Heart left ventricle (tissue), 13 donors: ENCODE measurements around the gene RARS1.

ENCODE experiments used
- POLR2A ChIP-seq, 2 donors: fragments of 450-650 bp; IDR thresholded peaks; one replicate each; pipeline ENCODE4 v1.6.1; 2017; ENCODE audit warnings: antibody characterized with exemption in 2 of 2, mild to moderate bottlenecking in 2 of 2, moderate library complexity in 2 of 2
- TF ChIP-seq, protein P1 (sequence below), 12 donors: fragments of 200-600 bp; sonication (generic) in 4 of 12; IDR thresholded peaks; one replicate each; pipeline versions ENCODE4 v1.5.0 to v1.8.0; 2018 to 2022; ENCODE audit warnings: antibody characterized with exemption in 12 of 12, mild to moderate bottlenecking in 5 of 12
- donor health status: ischemic (EF 13 %, LVEDD 7.1; RV severe dilation, severe dysfunction).
- donor health status: DM: no; HTN: yes; CAD: no.
- donor health status: DM: no; HTN: no; CAD: no.
- donor health status: ischemic (EF 25% LVEDD 6.9; RV normal size, moderate dysfunction).
- donor health status: ischemic (EF 25% LVEDD 5.7; RV mildly dilated, moderate dysfunction).
- donor health status: ischemic (EF 35%, LVEDD 5.7; RV mildly dilated, moderate dysfunction).
- donor health status: nonischemic (EF 11% LVEDD 7.7; RV severe dilation, severe dysfunction).
- donor health status: DM: yes; HTN: yes; CAD: no.
- donor health status: PGD.
- donor health status: ischemic (EF 29% LVEDD 5.4; RV normal size, mild dysfunction).
- donor health status: nonischemic (EF 23%, LVEDD 6.1; RV moderate dilation, normal function).

DNA sequence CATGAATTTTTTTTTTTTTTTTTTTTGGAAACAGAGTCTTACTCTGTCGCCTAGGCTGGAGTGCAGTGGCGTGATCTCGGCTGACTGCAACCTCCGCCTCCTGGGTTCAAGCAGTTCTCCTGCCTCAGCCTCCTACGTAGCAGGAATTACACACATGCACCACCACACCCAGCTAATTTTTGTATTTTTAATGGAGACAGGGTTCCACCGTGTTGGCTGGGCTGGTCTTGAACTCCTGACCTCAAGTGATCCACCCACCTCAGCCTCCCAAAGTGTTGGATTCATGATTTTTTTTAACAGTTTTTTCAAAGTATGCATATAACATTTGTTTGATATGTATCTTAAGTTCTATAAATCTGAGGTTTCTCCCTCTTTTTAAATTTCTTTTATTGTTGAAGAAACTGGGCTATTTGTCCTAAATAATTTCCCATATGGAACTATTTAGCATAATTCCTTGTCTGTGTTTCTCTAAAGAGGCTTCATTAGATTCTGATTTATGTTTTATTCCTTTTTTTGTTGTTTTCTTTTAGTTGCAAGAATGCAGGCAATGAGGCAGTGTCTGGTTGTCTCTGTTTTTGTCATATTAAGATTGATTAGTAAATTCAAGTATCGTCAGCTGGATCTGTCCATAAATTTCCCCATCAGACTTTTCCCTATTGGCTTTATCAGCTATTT lies 16.4 kb downstream of the RARS1 start:
- TF ChIP-seq, protein P1, sequence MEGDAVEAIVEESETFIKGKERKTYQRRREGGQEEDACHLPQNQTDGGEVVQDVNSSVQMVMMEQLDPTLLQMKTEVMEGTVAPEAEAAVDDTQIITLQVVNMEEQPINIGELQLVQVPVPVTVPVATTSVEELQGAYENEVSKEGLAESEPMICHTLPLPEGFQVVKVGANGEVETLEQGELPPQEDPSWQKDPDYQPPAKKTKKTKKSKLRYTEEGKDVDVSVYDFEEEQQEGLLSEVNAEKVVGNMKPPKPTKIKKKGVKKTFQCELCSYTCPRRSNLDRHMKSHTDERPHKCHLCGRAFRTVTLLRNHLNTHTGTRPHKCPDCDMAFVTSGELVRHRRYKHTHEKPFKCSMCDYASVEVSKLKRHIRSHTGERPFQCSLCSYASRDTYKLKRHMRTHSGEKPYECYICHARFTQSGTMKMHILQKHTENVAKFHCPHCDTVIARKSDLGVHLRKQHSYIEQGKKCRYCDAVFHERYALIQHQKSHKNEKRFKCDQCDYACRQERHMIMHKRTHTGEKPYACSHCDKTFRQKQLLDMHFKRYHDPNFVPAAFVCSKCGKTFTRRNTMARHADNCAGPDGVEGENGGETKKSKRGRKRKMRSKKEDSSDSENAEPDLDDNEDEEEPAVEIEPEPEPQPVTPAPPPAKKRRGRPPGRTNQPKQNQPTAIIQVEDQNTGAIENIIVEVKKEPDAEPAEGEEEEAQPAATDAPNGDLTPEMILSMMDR (IDR thresholded peaks at IDR 0.05): no peak
- TF ChIP-seq POLR2A (IDR thresholded peaks at IDR 0.05): no peak
